Suprapubic skin (tissue), 4 donors: Measurements from ENCODE around the gene SEC22A. TPM values are rescaled to one million over a fixed set of nuclear protein-coding genes. Genes with fewer than 3 reads are reported as not detected.

ENCODE experiments used
- DNase-seq, 2 donors: peaks; one replicate each; pipeline ENCODE4 v3.0.0-alpha.2; 2019; ENCODE audit warnings: low spot score in 2 of 2
- H3K27ac ChIP-seq: fragments of 200-600 bp; sonication (generic); one replicate; pipeline ENCODE4 v1.5.1; 2019
- H3K27me3 ChIP-seq: fragments of 200-600 bp; sonication (generic); one replicate; pipeline ENCODE4 v1.5.1; 2019
- H3K36me3 ChIP-seq: fragments of 200-600 bp; sonication (generic); one replicate; pipeline ENCODE4 v1.5.1; 2019
- H3K4me1 ChIP-seq: fragments of 200-600 bp; sonication (generic); one replicate; pipeline ENCODE4 v1.5.1; 2019
- H3K4me3 ChIP-seq: fragments of 200-600 bp; sonication (generic); one replicate; pipeline ENCODE4 v1.5.1; 2019; ENCODE audit warnings: mild to moderate bottlenecking
- H3K9me3 ChIP-seq: fragments of 200-600 bp; sonication (generic); one replicate; pipeline ENCODE4 v1.5.1; 2019
- CTCF ChIP-seq, 2 donors: fragments of 200-600 bp in 1 of 2; fragments of 450-650 bp in 1 of 2; sonication (generic) in 1 of 2; IDR thresholded peaks; one replicate each; pipeline ENCODE4 v1.5.1; 2016 to 2019; ENCODE audit warnings: antibody characterized with exemption in 2 of 2, mild to moderate bottlenecking in 1 of 2, moderate library complexity in 1 of 2
- EP300 ChIP-seq: sonication (generic); formaldehyde crosslinking; IDR thresholded peaks from one replicate; pipeline ENCODE4 v1.6.1; 2017; ENCODE audit warnings: antibody characterized with exemption
- POLR2A ChIP-seq, 2 donors: fragments of 450-650 bp; IDR thresholded peaks; one replicate each; pipeline ENCODE4 v1.6.1; 2017; ENCODE audit warnings: antibody characterized with exemption in 2 of 2, mild to moderate bottlenecking in 2 of 2, moderate library complexity in 2 of 2
- POLR2AphosphoS5 ChIP-seq, 3 donors: sonication (generic); formaldehyde crosslinking; IDR thresholded peaks; one replicate each; pipeline ENCODE4 v1.6.1; 2017; ENCODE audit warnings: antibody characterized with exemption in 3 of 3
- WGBS: methylation state at CpG from one replicate; pipeline ENCODE4 v1.1.5; 2018; 5-methylcytosine and 5-hydroxymethylcytosine counted together
- total RNA-seq, 4 donors: library from RNA; depleted of rRNA; stranded (reverse); fragments of >200 nt; gene quantifications; one replicate each; pipeline ENCODE4 v1.1.0, GENCODE V29; 2016

Gene SEC22A
- total RNA-seq, 4 donors from 2014 or later, result 20.1 to 43.1 (median 28.7) TPM

DNA sequence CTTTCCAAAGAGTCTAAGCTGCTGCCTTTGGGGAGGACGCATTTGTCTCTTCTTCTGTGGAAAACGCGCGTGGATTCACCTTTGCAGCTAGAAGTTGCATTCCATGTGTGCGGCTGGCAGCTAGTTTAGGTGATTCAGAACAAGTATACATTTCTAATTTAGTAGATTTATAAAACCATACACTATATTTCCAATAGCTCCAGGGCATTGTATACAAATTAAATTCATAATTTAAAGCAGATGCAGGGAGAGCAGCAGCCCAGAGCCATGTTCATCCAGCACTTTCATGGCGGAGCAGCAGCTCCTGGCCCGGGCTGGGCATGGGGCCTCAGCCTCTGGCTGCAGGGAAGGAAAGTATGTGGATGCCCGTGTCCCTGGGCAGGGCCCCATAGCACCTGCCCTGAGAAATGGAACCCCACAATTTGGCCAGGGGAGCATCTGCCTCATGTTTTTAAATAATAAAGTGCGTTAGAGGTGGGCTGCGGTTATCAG is 42.8 kb upstream of the SEC22A start:
- H3K4me1 ChIP-seq, result no peaks in the 10 kb centered on the region
- peaks cover 65% of the 10 kb centered on the region for H3K36me3 ChIP-seq
- DNase-seq, result no peak
- 89% methylated on average over 10 of the region's 10 CpGs for WGBS
- no peak for TF ChIP-seq POLR2AphosphoS5 (IDR thresholded peaks at IDR 0.05)
- no peak for TF ChIP-seq POLR2A (IDR thresholded peaks at IDR 0.05)
- no peak for TF ChIP-seq CTCF (IDR thresholded peaks at IDR 0.05)
- TF ChIP-seq EP300, result no peak
- H3K9me3 ChIP-seq, result no peaks in the 10 kb centered on the region
- H3K27ac ChIP-seq, result no peak overlapping the region
- no peak overlapping the region for H3K4me3 ChIP-seq
- H3K27me3 ChIP-seq, result no peaks in the 10 kb centered on the region

- 89% methylated on average over 9 of the region's 9 CpGs for WGBS
- Histone ChIP-seq H3K4me1 (no peaks in the 10 kb centered on the region), H3K27me3 (no peaks in the 10 kb centered on the region), H3K36me3 (peaks cover 70% of the 10 kb centered on the region), H3K9me3 (no peaks in the 10 kb centered on the region), H3K27ac (no peak overlapping the region), H3K4me3 (no peak overlapping the region)
- TF ChIP-seq EP300 (no peak), POLR2A (IDR thresholded peaks at IDR 0.05) (no peak), CTCF (IDR thresholded peaks at IDR 0.05) (no peak), POLR2AphosphoS5 (IDR thresholded peaks at IDR 0.05) (no peak)
- no peak for DNase-seq
Measured at GRCh38 chr3:123159926-123160635, 41.7 kb upstream of the SEC22A start.

GRCh38 chr3:123161167-123161566 is 40.6 kb upstream of the SEC22A start:
- Histone ChIP-seq H3K4me3 (no peak overlapping the region), H3K27me3 (no peaks in the 10 kb centered on the region), H3K36me3 (peaks cover 62% of the 10 kb centered on the region), H3K9me3 (no peaks in the 10 kb centered on the region), H3K4me1 (no peaks in the 10 kb centered on the region), H3K27ac (no peak overlapping the region)
- DNase-seq, result no peak
- no peak for TF ChIP-seq POLR2AphosphoS5 (IDR thresholded peaks at IDR 0.05)
- no peak for TF ChIP-seq EP300
- WGBS, result 100% methylated on average over 2 of the region's 7 CpGs

- H3K27me3 ChIP-seq, result no peaks in the 10 kb centered on the region
- H3K27ac ChIP-seq, result no peak overlapping the region
- TF ChIP-seq CTCF (IDR thresholded peaks at IDR 0.05) (no peak), EP300 (no peak), POLR2A (IDR thresholded peaks at IDR 0.05) (no peak), POLR2AphosphoS5 (IDR thresholded peaks at IDR 0.05) (no peak)
- H3K4me3 ChIP-seq, result no peak overlapping the region
- H3K4me1 ChIP-seq, result no peaks in the 10 kb centered on the region
- H3K36me3 ChIP-seq, result peaks cover 61% of the 10 kb centered on the region
- WGBS, result 77% methylated on average over 2 of the region's 4 CpGs
- no peak for DNase-seq
- H3K9me3 ChIP-seq, result no peaks in the 10 kb centered on the region
Measured at GRCh38 chr3:123163141-123163540, 38.6 kb upstream of the SEC22A start.

- Histone ChIP-seq H3K4me3 (no peak overlapping the region), H3K4me1 (no peaks in the 10 kb centered on the region), H3K9me3 (no peaks in the 10 kb centered on the region), H3K36me3 (peaks cover 55% of the 10 kb centered on the region), H3K27me3 (no peaks in the 10 kb centered on the region), H3K27ac (no peak overlapping the region)
- 95% methylated on average over 1 of the region's 1 CpG for WGBS
- TF ChIP-seq EP300 (no peak), CTCF (IDR thresholded peaks at IDR 0.05) (no peak), POLR2AphosphoS5 (IDR thresholded peaks at IDR 0.05) (no peak), POLR2A (IDR thresholded peaks at IDR 0.05) (no peak)
- DNase-seq, result no peak
Measured at GRCh38 chr3:123165163-123165562, 36.6 kb upstream of the SEC22A start.
